GM19043 (cell line): ENCODE data around the gene TIGD6.
A peak's percentile ranks its signal among the peaks of the same experiment; 100 is the strongest.

Experiments
- ATAC-seq: cut with Tn5 transposase; IDR thresholded peaks from one replicate; pipeline ENCODE4 v1.9.1; 2021; ENCODE audit warnings: low read depth; ENCODE audit not compliant: unreplicated experiment

The TIGD6 gene

DNA sequence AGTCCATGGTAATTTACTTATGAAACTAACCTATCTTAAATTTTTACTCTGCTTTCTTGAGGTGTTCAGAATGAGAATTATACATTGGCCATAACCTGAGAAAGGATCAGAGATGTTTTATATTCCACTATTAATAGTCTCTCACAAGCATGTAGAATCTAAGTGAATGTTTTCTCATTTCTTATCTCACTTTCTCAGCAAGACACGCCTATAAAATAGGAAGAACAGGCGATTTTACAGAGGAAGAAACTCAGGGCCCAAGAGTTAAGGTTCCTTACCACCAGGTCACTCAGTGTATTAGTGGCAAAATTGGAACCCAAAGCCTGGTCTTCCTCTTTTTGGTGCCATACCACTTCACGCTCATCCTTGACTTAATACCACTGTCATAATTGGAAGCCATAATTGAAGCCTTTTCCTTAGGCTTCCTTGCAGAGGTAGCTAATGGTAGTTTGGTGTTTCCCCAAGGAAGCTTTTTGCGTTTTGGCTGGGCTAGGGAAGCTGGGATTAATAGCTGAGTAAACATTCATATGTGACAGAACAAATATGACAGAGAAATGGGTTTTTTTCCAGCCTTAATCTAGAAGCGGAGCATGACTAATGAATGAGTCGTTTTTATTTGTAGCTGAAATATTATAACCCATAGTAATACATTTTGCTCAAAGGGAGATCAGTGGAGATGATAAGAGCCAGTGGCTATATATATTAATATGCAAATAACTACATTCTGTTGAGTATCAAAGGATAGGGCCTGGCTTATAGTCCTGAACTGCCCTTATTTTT lies 17.0 kb upstream of the TIGD6 start:
- ATAC-seq: no peak

DNA sequence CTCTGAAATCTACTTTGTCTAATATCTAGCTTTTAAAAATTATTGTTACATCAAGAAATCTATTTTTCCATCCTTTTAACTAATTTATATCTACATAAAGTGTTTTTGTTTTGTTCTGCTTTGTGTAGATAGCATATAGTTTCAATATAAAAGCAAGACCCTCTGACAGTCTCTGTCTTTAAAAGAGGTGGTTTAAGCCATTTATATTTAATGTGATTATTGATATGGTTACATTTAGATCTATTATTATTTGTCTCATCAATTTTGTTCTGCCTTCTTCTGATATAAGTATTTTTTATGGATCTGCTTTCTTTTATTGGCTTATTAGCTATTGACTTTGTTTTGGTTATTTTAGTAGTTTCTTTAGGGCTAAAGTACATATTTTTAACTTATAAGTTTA lies 16.1 kb upstream of the TIGD6 start:
- ATAC-seq: no peak

DNA sequence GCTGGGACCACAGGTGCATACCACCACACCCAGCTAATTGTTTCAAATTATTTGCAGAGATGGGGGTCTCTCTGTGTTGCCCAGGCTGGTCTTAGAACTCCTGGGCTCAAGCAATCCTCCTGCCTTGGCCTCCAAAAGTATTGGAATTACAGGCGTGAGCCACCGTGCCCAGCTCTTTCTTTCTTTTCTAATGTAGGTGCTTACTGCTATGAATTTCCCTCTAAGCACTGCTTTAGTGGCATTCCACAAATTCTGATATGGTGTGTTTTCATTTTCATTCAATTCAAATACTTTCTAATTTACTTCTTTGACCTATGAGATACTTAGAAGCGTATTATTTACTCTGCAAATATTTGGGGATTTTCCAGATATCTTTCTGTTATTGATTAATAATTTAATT lies 15.0 kb upstream of the TIGD6 start:
- no peak for ATAC-seq

DNA sequence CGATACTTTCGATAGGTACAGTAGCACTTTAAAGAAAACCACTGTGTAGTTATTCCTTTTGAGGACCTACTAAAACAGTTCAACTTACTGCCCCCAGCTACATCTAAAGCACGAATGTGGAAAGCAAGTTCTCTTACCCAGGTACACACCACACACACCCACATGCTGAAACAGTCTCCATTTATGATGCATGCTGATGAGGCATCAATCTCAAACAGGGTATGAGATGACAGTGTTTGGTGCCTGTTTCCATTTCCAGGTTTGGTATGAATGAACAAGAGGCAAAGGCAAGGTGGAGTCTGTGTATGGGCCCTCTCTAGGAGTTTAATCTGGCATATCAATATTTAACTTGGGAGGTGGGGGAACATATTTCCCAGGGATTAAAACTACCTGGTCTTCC lies 14.0 kb upstream of the TIGD6 start:
- no peak for ATAC-seq

DNA sequence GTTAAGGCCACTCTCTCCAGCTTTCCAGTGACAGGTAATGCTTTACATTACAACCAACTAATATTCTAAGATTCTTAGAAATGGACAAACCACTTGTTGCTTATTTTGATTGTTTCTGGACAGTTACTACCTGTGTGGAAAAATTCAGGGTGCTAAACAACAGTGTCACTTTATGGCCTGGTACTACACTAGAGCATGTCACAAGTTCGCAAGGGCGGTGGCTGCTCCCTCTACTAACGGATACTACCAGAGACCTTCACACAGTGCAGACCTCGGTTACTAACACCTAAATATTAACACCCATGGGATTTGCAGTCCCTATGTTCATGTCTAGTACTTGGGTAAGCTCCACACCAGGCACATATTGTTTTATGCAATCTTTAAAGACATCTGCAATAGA lies 13.5 kb upstream of the TIGD6 start:
- no peak for ATAC-seq

DNA sequence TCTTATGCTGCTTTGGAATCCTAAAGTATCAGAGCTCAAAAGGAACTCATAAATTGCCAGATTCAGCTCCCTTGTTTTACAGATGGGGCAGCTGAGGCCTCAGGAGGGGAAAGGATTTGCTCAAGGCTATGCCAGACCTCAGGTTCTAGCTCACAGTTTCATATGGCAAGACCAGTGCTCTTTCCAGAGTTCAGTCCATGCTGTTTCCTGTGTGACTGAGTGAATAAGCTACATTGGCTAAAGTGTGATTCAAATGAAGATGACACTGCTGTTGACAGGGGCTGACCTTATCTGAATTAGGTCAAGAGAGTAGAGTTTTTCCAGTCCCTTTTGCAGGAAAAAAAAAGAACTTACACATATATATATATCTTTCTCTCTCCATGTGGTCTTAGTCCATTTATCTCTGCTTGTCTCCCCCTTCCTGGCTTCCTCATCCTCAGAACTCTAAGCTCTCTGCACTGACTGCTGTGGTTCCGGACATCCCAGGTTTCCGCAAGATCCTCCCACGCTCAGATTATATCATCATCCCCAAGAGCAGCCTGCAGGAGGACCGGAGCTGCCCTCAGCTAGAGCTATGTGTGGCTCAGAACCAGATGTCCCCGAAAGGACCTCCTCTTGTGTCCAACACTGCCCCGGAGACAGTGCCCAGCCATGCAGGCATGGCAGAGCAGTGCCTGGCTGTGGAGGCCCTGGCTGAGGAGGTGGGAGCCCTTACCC lies 9.4 kb upstream of the TIGD6 start:
- no peak for ATAC-seq

DNA sequence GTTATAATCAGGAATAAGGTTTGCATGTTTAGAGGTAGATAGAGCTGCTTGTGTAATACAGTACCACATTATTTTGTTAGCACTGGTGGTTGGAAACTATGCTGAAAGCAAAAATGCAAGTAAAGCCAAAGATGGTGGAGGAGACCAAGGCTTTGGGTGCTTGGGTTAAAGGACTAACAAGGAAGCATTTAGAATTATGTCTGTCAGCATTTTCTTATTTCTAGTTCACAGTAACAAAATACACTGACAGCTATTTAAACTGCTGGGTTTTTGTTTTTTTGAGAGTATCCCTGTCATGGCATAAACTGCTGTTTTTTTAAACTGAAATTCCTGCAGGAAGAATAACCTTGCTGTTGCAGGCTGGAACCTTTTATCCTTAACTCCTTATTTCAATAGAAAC lies 6.6 kb upstream of the TIGD6 start:
- ATAC-seq: no peak

DNA sequence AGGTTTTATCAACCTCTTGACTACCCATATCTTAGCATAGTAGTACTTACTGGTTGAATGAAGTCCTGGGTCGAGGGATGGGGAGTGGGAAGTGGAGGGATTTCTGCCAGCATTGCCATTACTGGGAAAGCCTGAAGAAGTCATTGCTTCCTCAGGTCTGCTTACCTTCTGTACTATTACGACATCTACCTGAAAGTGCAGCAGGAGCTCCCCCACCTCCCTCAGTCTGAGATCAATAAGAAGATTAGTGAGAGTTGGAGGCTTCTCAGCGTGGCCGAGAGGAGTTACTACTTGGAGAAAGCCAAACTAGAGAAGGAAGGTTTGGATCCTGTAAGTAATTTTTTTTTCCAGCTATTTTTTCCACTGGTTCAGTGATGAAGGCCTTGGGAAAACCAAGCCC lies 5.9 kb upstream of the TIGD6 start:
- no peak for ATAC-seq

DNA sequence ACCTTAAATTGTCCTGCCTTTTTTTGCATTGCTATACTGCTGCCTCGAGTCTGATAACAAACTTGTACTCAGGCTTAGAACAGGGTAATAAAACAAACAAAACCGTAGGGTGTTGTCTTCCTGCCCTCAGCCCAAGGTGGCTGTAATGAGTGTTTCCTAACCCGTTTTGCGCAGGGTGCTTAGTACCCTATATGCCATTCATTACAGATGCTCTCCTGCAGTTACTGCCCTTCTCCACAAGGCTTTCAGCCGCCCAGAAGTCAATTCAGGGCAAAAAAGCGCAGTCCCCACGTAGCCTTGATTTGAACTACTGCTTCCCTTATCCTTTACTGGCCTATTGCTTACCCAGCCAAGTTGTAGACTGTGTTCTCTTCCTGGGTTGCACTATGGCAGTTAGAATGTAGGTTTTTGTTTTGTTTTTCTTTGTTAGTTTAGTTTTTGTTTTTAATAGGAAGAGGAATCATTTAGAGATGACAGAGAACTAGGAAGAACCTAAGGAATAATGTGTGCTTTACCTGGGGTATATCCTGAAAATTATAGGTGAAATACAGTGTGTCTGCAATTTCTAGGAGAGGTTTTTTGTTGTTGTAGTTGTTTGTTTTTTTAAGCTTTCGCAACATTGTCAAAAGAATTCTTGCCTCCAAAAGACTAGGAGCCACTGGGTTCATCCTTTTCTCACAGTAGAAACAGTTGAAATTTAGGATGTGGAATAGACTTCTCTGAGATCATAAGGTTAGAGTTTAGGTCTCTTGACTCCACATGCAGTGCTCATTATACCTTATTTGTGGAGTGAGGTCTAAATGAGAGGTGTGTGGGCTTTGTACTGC lies 1.4 kb upstream of the TIGD6 start:
- ATAC-seq: peak; percentile 56

DNA sequence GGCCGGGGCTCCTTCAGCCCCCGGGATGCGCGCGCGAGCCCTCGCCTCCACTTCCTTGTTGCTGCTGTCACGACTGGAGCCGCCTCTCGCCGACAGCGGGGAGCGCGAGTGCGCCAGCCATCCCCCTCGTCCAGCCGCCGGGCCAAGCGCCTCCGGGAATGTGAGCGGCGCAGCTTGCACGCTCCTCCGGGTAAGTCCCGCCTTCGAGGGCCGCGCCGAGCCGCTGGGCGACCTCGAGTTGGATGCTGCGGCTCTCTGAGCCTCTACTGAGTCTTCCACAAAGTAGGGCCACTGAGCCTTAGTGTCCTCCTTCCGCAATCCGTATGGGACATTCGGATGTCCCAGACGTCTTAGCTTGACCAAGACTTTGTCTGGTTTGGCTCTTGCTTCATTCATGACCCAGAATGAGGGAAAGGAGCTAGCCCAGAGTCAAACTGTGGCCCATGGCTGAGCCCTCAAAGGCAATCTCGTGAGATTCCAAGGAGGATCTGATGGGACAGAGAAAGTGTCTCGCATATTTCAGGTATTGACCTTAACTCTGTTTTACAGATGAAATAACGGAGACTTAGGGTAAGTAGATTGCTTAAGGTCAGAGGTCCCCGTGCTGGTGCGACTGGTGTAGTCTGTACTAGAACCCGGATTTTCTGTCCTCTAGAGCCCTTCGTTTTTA lies 671 bp upstream of the TIGD6 start:
- no peak for ATAC-seq

DNA sequence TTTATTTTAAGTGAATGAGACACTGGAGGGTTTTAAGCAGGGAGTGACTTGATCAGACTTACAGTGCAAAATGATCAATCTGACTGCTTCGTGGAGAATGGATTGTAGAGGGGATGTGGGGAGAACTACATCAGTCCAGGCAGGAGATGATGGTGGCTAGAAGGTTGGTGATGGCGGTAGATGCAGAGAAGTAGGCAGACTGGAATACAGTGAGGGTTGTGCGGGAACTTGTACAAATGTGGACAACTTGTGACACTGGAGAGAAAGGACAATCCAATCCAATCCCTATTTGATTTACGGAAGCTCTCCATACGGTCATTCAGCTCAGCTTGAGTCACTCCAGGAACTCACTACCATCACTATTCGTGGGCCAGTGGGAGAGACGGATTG lies 593 bp downstream of the TIGD6 start:
- no peak for ATAC-seq

DNA sequence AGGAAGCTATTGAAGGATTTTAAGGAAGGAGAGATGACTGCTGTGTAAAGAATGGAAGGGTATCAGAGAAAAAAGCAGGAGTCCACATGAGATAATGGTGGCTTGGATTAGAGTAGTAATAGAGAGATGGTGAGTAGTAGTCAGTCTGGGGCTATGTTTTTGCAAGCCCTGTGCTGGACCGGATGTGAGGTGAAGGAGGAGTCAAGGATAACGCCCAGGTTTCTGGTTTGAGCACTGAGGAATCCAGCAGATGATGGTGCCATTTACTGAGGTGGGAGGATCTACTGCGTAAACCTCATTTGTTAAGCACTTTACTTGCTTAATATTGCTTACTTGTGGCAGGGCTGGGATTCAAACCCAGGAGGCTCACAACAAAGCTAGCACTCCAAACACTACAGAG lies 1.1 kb downstream of the TIGD6 start:
- ATAC-seq: no peak

DNA sequence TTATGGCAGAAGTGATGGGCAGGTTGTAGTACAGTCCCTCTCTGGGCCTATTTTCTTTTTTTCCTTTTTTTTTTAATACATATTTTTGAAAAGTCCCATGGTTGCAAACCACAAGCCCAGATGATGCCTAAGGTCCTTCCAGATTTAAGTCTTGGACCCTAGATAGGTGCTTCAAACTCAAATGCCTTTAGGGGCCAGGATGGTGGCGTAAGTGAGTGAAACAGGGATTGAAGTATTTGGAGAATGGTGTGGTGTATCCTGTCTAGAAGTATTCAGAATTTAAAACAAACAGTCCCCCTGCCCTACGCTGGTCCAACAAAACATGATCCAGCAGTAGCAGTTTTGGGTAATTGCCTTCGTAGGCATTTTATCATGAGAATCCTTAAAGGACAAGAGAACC lies 2.2 kb downstream of the TIGD6 start:
- ATAC-seq: no peak

DNA sequence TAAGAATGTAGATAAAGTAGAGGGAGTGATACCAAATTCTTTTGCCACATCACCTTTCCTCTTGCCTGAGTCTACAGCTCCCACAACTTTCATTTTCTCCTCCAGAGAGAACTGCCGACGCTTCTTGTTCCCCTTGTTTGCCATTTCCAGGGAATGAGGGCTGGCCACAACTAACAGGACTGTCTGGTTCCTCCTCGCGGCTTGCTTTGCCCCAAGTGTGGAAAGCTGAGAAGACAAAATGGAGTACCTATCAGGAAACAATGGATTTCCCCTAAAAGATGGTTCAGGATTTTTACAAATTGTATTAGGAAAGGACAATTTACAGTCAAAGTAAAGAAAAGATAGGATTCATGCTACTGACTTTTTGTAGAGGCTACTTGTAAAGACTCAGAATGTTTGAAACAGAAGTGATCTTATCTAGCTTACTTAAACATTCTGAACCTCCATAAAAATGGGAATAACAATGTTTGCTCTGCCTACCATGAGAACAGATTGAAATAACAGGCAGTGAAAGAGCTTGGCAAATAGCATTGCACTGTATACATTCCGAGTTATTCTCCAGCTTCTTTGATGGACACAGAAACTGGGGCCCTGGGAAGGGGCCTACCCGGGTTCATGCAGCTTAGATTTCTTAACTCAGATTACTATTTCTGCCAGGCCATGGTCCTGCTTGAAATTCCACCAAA lies 4.1 kb downstream of the TIGD6 start:
- no peak for ATAC-seq

DNA sequence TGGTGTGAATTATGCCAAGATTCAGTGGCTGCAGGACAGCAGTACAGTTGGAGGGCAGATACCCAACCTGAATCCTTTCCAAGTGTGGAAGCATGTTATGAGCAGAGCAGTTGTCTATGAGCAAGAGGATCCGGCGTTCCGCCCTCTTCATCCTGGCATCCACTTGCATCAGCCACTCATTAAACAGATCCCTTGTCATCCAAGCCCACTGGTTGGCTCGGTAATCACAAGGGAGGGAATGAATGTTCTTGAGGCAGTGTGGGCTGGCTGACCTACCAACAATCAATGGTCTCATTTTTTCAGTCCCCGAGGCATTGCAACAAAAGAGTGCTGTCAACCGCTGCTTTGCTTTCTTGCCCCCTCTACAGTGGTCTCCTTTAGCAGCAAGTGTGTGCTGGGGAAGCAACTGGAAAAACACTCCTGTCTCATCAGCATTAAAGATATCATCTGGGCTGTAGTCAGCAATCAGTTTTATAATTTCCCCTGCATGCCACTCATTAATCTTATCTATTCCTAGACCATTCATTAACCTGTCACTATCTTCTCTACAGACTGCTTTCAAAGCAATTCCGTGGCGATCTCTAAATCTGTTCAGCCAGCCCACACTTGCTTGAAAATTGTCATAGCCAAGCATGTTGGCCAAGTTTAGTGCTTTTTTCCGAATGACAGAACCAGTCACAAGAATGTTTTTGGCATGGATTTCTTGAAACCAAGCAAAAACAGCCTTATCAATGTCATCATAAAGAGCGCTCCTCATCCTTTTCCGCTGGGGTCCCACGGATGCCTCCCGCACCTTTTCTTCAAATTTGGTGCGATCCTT lies 4.9 kb downstream of the TIGD6 start:
- no peak for ATAC-seq

DNA sequence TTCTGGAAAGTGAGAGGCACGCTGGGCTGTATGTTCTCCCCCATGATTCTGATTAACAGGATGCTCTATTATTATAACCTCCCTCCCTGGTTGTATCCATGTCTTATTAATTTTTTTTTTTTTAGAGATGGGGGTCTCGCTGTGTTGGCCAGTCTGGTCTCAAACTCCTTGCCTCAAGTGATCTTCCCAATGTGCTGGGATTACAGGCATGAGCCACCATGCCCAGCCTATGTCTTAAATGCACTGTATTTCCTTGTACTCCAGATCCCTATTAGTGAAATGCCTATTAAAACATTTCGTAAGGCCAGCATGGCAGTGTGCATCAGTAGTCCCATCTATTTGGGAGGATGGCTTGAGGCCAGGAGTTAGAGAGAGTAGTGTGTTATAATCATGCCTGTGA lies 7.0 kb downstream of the TIGD6 start:
- no peak for ATAC-seq

DNA sequence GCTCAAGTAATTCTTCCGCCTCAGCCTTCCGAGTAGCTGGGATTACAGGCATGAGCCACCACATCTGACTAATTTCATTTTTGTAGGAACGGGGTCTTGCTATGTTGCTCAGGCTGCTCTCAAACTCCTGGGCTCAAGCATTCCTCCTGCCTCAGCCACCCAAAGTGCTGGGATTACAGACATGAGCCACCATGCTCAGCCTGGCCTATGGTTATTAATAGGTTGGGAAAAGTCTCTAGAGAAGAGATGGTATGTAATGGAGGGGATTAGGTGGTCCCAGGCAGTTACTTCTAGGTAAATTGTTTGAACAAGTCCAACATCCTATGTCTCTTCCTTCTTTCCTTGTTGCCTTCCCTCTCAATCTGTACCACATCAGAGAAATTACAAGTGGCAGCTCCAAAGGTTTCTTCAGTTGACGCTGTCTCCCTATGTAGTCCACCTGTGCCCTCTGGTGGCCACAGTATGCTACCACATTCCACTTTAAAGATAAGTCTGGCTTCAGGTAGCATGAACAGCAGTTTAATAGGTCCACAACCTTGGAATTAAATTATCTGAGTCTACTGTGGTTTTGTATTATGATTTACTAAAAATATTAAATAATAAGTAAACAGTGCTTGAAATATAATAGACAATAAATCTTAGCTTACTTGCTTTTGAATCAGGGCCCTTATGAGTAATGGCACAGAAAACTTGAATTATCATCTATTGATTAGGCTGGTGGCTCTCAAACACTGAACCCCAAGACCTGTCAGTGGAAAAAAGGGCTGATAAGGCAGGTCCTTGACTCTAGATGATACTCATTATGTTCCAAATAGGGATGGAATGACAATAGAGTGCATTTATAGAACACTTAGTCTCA lies 9.7 kb downstream of the TIGD6 start:
- no peak for ATAC-seq

DNA sequence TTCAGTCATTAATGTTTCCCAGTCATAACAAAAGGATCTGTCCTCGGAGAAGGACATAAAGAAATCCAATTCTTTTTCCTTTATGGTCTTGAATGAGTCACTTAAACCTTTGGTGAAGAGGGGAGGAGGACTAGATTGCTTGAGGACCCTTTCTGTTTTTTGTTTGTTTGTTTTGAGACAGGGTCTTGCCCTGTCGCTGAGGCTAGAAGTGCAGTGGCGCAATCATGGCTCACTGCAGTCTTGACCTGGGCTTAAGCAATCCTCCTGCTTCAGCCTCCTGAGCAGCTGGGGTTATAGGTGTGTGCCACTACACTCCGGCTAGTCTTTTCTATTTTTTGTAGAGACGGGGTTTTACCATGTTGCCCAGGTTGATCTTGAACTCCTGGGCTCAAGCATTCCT lies 12.3 kb downstream of the TIGD6 start:
- ATAC-seq: no peak

DNA sequence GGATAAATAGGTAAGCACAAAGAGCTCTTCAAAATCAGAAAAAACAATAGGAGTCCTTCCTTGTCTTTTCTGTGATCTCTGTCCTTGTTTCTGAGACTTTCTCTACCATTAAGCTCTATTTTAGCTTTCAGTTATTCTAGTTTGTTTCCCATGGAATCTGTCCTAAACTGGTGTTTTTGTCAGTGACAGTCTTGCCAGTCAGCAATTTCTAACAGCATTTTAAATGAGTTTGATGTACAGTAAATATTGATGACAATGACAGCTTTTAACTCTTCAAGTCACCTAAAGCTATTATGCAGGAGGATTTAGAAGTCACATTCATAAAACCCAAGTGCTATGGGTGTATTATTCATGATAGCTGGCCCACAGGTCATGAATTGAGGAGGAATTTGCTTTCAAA lies 17.9 kb downstream of the TIGD6 start:
- no peak for ATAC-seq
